Mesenteric fat pad (tissue), 1 donor: Measurements from ENCODE around the gene CCDC187. TPM values are rescaled to one million over a fixed set of nuclear protein-coding genes. Genes with fewer than 3 reads are reported as not detected.

ENCODE experiments used
- DNase-seq: peaks from one replicate; pipeline ENCODE4 v3.0.0-alpha.2; 2020; ENCODE audit warnings: low spot score
- total RNA-seq: library from RNA; stranded (reverse); fragmentation: NEBNext Ultra II Directional; extraction: Animal tissue kit (Norgen Biotek cat#: 25700); gene quantifications from one replicate; pipeline ENCODE4 v1.2.1, GENCODE V29; 2021
- donor health status: DM: yes; HTN: yes; CAD: no.

Gene CCDC187
- total RNA-seq, 1 donor from 2014 or later: not detected

DNA sequence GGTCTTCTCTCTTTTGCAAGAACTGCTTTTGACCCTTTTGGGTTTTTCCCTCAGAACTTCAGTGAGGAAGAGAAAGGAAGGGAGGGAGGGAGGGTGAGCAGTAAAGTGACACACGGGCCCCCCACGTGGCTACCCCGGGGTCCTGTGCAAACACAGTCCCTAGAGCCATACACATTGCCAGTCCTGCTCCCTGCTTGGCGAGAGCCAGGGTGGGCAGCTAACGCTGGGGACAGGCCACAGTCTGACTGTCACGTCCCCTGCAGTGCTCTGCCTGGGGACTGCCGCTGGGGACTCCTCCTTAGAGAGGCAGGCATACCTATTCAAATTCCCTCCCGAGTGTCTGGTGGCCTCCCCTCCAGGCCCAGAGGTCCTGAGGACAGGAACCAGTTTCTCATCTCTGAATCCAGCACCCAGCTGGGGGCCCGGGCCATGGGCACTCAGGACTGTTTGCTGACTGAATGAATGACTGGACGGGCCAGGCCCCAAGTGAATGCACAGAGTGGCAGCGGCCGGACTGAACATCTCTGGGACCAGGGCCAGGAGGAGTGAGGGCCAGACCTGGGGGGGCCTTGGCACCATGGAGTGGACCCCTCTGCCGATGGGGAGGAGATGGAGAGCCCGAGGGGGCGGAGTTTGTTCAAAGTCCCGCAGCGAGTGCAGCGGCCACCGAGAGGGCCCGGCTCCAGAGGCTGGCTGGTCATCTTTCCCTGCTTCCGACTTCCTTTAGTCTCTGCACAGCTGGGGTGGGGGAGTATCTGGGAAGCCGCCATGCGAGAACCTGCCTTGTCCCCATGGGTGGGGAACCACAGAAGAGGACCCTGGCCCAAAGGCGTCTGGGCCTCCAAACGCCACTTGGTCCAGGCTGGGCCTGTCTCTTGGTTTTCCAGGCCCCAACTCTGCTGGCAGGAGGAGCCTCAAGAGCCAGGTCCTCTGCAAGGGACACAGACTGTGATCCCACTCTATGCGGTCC, 5.8 kb downstream of the CCDC187 start:
- DNase-seq: no peak

DNA sequence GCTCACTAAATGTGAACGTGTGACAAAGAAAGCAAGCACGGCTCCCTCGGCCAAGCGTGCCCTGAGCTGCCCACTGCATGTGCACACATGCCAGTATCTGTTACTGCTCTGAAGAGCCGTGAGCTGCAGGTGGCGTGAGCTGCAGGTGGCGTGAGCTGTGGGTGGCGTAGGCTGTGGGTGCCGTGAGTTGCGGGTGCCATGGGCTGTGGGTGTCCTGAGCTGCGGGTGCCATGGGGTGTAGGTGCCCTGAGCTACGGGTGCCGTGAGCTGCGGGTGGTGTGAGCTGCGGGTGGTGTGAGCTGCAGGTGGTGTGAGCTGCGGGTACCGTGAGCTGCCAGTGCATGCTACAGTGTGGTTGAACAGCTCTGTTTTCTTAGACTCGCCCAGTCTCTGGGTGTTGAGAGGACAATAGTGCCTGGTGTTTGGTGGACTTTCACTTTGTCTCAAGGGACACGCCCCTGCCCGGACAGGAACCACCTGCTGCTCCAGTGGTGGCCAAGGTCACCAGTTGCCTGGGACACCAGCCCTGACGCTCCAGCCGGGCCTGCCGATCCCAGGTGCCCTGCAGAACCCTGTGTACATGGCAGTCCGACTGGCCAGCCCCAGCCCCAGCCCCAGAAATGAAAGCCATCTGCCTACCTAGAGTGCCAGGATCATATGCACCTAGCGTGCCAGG, 6.7 kb downstream of the CCDC187 start:
- no peak for DNase-seq

DNA sequence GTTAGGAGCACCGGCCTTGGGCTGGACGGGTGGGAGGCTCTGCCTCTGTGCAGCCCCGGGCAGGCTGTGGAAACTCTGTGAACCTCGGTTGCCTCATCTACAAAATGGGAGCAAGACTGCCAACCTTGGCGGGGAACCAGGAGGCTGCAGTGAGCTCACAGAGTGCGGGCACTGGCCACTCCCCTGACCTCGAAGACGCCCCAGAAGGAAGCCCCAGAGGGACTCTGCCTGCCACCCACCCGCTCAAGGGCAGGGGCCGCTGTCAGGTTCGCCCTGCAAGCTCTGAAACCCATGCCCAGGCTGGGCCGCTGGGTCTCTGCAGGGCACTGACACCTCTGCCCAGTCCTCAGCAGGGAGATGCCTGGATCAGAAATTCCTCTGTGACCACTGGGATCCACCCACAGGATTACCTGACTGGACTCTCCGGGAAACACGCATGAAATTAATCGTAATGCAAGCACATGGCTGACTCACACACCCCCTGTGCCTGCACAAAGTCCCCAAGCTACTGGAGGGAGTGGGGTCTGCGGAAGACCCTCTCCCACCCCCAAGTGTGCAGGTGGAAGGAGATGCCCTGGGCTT, 7.4 kb downstream of the CCDC187 start:
- no peak for DNase-seq

DNA sequence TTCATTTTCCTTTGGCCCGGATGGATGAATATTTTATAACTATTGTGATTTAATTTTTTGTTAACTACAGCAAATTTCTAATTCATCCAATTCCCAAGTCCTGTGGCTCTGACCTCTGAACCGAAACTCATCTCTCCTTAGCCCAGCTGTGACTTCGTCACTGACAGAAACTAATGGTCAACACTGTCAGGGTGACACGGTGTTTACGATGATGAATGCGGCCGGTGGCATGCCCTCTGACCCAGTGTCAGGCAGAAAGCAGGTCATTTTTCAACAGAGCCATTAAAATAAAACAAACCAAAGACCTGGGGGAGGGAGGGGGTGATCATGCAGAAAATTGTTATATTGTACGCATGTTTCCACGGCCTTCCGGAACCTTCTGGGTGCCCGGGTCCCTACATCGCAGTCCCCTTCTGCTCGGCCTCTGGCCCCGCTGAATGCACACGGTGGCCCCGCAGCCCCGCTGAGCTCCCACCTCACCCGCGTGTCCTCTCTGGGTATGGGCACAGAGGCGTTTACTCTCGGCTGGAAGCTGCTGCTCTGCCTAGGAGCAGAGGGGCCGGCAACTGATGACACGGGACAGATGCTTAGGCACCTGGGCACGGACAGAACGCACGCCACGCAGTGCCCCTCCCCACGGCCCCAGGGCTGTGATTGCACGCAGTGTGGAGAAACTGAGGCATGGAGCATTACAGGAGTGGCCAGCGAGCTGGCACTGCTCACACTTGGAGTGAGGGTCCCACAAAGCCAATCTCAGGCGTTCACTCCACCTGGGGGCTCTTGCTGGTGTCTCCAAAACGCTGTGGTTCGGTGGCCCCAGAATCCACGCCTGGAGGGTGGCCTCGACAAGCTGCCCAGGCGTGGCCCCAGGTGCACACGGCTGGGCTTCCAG, 8.1 kb downstream of the CCDC187 start:
- DNase-seq: no peak

DNA sequence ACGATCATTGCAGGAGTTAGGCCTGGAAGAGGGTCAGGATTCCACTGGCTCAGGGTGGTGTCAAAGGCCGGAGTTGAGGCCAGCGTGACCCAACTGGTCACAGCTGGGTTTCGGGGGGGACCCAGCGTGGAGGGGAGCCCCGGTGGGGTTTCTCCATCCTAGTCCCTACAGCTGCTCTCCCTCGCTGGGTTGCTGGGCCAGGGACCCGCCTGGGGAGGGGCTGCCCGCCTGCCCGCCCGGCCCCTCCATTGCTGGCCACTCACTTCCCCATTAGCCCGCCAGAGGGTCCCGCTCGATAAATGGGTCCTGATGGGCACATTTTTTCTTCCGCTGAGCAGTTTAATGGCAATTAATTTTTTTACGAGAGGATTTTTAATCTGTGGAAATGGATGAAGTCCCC, 8.8 kb downstream of the CCDC187 start:
- no peak for DNase-seq

DNA sequence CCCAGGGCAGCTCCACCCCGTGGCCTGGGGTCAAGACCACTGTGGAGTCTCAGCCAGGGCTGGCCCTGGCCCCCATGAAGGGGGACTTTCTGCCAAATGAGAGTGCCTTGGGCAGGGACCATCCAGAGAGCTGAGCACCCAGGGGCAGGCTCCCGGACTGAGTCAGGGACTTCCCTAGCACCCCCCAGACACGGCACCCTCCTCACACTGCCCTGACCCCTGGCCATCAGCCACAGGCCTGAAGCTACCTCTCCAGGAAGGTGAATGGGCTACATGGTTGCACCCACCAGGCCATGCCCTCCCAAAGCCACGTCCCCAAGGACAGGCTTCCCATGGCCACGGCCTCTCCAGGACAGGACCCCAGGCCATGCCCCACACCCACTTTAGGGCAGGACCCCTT, 9.5 kb downstream of the CCDC187 start:
- no peak for DNase-seq

DNA sequence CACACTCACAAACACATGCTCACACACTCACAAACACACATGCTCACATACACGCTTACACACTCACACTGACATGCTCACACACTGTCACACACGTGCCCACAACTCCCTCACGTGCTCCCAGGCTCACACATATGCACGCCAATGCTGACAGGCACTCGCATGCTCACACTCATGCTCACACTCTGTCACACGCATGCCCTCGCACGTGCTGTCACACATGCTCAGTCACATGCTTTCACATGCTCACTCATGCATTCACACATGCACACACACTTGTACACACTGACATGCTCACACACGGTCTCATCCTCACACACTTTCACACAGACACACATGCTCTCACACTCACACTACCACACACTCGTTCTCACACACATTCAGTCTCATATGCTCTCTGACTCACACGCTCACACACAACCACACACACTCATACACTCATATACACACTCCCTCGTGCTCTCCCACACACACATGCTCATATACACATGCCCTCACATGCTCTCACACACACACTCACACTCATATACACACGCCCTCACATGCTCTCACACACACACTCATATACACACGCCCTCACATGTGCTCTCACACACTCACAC, 10.3 kb downstream of the CCDC187 start:
- DNase-seq: no peak

DNA sequence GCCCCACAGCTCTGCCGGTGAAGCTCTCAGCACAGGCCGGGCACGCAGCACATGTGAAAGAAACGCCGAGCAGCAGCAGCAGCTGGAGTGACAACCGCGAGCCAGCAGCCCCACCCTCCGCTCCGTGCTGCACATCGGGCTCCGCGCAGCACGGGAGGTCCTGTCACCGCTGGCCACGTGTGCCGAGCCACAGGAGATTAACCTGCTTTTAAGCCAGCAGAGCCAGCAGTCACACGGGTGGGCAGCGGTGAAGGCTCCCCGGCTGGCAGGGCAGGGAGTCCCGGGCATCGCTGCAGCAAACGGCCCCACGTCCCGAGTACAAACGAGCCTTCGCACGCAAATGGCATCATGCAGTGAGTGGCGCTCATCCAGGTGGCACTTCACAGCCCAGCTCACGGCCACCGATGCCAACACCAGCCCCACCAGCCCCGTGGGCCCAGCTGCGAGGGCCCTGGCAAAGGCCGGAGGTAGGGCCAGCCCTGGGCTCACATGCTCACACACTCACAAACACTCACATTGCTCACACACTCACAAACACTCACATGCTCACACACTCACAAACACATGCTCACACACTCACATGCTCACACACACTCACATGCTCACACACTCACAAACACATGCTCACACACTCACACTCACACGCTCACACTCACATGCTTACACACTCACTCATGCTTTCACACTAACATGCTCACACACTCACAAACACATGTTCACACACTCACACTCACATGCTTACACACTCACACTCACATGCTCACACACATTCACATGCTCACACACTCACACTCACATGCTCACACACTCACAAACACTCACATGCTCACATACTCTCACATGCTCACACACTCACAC, 11.1 kb downstream of the CCDC187 start:
- DNase-seq: no peak

DNA sequence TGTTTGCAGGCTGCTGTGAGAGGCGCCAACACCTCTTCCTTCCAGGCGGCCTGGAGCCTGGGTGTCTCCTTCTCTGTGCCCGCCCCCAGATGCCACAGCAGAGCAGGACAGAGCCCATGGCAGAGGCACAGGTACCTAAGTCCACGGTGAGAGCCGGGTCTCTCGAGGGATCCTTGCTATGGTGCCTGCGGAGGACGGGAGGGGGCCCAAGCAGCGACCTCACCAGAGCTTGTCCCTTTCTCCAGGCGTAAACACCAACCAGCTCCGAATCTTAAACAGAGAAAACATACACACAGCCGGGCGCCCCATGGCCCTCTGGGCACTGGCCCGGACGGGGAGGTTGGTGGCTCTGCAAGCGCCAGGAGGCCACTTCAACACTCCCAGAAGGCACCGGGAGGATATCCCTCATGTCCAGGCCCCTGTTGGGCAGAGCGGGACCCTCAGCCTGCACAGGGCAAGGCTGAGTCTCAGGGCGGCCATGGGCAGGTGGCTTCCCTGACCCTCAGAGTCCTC, 11.8 kb downstream of the CCDC187 start:
- no peak for DNase-seq

DNA sequence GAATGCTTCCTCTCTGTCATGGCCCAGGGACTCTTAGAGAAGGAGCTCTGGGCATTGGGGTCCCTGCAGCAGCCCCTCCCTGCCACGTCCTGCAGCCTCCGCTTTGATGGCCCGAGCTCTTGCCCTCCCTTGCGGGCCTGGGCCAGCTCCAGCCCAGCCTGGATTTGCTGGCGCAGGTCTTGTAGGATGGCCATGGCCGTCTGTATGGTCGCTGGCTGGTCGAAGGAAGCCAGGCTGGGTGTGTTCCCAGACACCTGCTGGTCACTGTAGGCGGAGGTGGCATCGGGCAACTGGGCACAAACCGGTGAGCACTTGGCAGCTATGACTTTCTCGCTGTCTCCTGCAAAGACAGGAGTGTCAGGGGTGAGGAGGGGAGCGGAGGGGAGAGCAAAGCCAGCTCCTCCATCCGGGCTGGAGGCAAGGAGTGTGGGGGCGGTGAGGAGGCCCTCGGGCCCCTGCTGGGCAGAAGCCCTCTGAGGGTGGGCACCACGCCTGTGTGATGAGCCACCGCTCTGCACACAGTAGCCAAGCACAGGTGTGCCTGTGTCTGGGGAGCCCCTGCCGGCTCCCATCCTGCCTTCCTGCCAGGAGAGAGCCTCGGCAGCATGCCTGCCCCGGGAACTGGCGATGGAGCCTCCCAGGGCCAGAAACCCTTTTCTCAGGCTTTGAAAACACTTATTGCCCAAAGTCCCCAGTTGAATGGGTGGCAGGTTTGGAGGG, 12.4 kb downstream of the CCDC187 start:
- DNase-seq: no peak

DNA sequence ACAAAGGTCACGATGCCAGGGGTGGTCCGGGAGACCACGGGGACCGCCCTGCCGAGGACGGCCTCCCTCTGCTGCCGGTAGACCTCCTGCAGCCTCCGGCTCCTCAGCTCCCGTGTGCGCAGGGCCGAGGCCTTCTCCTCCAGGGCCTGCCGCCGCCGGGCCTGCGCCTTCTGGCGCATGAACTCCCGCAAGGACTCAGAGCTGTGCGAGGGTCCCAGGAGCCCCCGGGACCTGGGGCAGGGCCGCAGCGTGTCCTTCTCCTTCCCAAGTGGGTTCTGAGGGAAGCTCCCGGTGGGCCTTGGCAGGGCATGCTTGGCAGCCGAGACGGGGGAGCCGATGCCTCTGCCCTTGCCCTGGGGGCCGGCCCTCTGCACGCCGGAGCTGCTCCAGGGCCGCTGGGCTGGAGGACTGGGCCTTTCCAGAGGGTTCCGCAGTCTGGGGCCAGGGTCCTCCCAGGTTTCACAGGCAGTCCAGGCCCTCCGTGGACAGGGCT, 13.3 kb downstream of the CCDC187 start:
- no peak for DNase-seq

DNA sequence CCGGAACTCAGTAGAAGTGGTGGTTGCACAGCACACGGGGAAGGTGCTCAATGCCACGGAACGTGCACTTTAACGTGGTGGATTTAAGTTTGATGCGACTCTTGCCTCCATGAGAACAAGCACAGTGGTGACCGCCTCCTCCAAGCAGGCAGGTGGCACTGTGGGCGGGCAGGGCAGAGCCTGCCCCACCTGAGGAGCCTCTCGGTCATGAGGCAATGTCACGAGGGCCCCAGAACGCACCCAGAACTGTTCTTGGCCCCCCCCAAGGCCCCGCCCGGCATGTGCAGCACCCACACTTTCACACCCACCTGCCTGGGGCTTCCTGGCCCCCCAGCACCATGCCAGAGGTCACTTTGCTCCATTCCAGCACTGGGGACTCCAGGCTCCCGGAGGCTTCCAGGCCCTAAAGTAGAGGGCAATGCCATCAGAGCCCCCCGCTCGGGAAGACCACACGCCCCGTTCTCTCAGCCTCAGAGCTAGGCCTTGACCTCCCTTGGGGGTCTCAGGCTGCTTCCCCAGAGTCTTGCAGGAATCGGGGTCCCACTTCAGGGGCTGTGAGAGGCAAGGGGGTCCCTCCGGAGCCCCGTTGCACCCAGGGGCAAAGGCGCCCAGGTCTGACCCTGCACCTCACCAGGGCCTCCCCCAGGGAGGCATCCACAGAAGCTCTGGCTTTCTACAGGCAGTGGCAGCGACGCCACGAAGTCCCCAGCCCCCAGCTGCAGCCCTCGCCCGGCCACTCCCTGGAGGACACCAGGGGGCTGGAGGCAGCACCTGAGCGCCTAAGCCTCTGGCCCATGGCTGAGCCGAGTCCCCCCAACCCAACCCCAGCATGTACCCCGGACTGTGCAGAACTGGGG, 14.0 kb downstream of the CCDC187 start:
- no peak for DNase-seq

DNA sequence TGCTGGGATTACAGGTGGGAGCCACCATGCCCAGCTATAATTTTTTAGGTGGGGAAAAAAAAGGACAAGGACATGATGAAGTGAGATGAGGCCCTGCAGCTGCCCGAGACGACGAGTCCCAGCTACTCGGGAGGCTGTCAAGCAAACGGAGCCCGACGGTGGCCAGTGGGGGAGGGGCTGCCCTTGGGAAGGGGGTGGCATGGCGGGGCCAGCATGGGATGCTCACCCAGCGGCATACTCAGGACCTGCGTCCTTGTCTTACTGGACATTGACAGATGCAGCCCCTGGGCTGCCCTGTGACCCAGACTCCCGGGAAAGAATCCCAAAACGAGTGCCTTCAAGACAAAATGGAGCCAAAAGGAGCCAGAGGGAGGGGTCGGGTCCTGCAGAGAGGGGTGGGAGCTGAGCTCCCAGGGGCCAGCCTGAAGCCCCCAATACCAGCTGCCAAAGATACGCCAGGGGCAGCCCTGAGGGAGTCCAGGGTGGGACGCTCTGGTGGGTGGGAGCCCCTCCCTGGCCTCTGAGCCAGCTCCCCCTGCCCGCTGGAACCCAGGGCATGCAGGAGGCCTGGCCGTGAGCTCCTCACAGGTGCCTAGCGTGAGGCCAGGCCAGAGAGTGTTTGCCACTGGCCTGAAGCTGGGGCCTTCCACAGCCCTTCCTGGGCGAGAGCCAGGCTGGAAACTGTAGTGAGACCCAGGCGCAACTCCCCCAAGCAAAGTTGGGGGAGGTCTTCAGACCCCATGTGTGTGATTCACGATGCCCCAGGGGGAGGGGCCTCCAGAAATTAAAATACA, 15.7 kb downstream of the CCDC187 start:
- DNase-seq: no peak

DNA sequence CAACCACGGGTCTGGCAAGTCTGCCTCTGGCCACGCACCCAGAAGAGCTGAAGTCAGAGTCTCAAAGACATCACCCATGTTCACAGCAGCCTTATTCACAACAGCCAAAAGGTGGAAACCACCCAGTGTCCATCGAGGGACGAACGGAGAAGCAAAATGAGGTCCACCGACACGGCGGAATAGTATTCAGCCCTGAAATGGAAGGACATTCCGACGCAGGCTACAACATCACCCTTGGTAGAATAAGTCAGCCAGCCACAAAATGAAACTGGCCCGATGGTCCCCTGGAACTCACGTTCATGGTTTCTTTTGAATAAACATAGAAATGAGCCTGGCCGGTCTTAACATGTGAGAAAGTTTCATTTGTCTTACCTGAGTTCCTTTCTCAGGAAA, 16.9 kb downstream of the CCDC187 start:
- DNase-seq: no peak

DNA sequence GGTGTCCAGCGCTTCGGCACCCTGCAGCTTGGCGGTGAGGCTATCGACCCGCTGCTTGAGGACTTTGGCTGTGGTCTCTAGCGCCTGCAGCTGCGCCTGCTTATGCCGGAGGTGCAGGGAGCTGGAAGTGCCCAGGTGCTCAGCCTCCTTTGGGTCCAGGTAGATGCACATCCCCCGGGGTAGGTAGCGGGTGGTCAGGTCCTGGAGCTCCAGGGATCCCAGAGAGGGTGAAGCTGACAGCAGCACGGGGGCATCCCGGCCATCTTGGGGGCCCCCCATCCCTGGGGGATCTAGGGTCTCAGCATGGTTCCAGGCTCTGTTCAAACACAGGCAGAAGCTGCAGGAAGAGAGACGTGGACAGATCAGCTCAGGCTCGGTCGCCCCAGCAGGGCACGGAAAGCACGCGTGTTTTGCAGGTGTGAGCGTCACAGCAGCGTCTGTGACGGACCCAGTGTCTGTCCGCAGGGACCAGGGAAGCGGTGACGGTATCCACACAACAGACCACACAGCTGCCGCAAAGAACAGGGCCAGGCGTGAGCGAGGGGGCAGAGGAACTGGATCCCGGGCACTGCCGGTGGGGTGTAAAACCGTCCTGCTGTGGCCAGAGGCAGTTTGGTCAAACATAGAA, 17.4 kb downstream of the CCDC187 start:
- no peak for DNase-seq
